ENCODE results near the gene ANKRD10.

The ANKRD10 gene

GRCh38 chr13:110885516-110885915 lies 29.4 kb downstream of the ANKRD10 start:
- no peak for DNase-seq

- DNase-seq = no peak
Measured at GRCh38 chr13:110884517-110884916, 30.4 kb downstream of the ANKRD10 start.

- DNase-seq = no peak
Measured at GRCh38 chr13:110883542-110883941, 31.3 kb downstream of the ANKRD10 start.

GRCh38 chr13:110882972-110883371 lies 31.9 kb downstream of the ANKRD10 start:
- DNase-seq = no peak

- no peak for DNase-seq
Measured at GRCh38 chr13:110881839-110882627, 32.8 kb downstream of the ANKRD10 start.

- DNase-seq = no peak
Measured at GRCh38 chr13:110880627-110881026, 34.2 kb downstream of the ANKRD10 start.

GRCh38 chr13:110879482-110879881 lies 35.4 kb downstream of the ANKRD10 start:
- no peak for DNase-seq

- DNase-seq = no peak
Measured at GRCh38 chr13:110877737-110878258, 37.1 kb downstream of the ANKRD10 start.

- DNase-seq = no peak
Measured at GRCh38 chr13:110876609-110877008, 38.3 kb downstream of the ANKRD10 start.

GRCh38 chr13:110875241-110875640 lies 39.6 kb downstream of the ANKRD10 start:
- no peak for DNase-seq

GRCh38 chr13:110874508-110874960 lies 40.3 kb downstream of the ANKRD10 start:
- no peak for DNase-seq

- DNase-seq = no peak
Measured at GRCh38 chr13:110873639-110874507, 41.0 kb downstream of the ANKRD10 start.

GRCh38 chr13:110872768-110873638 lies 41.9 kb downstream of the ANKRD10 start:
- no peak for DNase-seq

GRCh38 chr13:110872034-110872767 lies 42.7 kb downstream of the ANKRD10 start:
- no peak for DNase-seq

- DNase-seq = no peak
Measured at GRCh38 chr13:110869805-110870706, 44.8 kb downstream of the ANKRD10 start.

- no peak for DNase-seq
Measured at GRCh38 chr13:110869231-110869804, 45.6 kb downstream of the ANKRD10 start.

- DNase-seq = no peak
Measured at GRCh38 chr13:110868720-110869119, 46.1 kb downstream of the ANKRD10 start.

- DNase-seq = no peak
Measured at GRCh38 chr13:110867380-110867779, 47.5 kb downstream of the ANKRD10 start.

- no peak for DNase-seq
Measured at GRCh38 chr13:110866491-110867170, 48.2 kb downstream of the ANKRD10 start.

GRCh38 chr13:110863685-110864084 lies 51.2 kb downstream of the ANKRD10 start:
- DNase-seq = no peak

Data from cortex of kidney (tissue), 1 donor.